HUES6 (cell line): ENCODE data around the gene GPR84.
"Not testable (repeated sequence)": the region's sequence is repeated elsewhere in the genome, so short reads cannot be mapped to it uniquely, and the experiment has no call there.

Source experiments
- H3K27ac ChIP-seq: 2 replicates; pipeline ENCODE4 v1.7.0; 2013; ENCODE audit warnings: low read depth, mild to moderate bottlenecking, low read length, inconsistent platforms
- H3K27me3 ChIP-seq: 2 replicates; pipeline ENCODE4 v1.6.1; 2013; ENCODE audit warnings: low read length; ENCODE audit not compliant: control insufficient read depth, insufficient read depth
- H3K36me3 ChIP-seq: 2 replicates; pipeline ENCODE4 v1.6.1; 2013; ENCODE audit warnings: low read length; ENCODE audit not compliant: control insufficient read depth, insufficient read depth
- H3K4me1 ChIP-seq: 2 replicates; pipeline ENCODE4 v1.6.1; 2013; ENCODE audit warnings: low read length; ENCODE audit not compliant: control insufficient read depth, insufficient read depth
- H3K4me3 ChIP-seq: 2 replicates; pipeline ENCODE4 v1.5.1; 2013; ENCODE audit warnings: low read depth, low read length
- H3K9ac ChIP-seq: one replicate; pipeline ENCODE4 v1.6.1; 2013; ENCODE audit warnings: mild to moderate bottlenecking, low read length
- H3K9me3 ChIP-seq: 2 replicates; pipeline ENCODE4 v1.6.1; 2013; ENCODE audit warnings: low read depth, low read length; ENCODE audit not compliant: control insufficient read depth, insufficient read depth

Gene GPR84

DNA sequence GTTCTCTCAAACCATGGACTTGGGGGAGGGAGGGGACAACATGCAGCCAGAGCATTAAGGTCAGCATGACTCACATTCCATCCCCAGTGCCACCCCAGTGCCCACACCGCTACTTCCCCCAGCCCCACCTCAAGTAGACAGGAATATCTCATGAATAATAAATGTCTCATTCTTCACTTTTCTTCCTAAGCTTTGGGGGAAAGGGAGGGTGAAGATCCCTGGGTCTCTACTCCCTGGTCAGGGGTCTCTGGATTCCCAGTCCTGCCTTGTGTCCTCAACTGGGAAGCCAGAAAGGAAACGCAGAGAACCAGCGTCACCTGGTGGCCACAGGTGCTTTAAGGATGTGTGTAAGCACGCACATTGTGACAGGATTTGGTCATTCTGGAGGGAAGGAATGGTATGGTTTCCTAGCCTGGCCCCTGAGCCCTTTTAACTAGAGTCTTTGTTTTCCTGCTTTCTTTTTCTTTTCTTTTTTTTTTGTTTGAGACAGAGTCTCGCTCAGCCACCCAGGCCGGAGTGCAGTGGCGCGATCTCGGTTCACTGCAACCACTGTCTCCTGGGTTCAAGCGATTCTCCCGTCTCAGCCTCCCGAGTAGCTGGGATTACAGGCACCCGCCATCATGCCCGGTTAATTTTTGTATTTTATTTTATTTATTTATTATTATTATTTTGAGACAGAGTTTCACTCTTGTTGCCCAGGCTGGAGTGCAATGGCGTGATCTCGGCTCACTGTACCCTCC lies 3.4 kb downstream of the GPR84 start:
- H3K27me3 ChIP-seq, result no peaks in the 10 kb centered on the region
- no peaks in the 10 kb centered on the region for H3K9me3 ChIP-seq
- H3K4me1 ChIP-seq, result peaks cover 37% of the 10 kb centered on the region
- no peak overlapping the region for H3K27ac ChIP-seq
- no peak overlapping the region for H3K4me3 ChIP-seq
- H3K9ac ChIP-seq, result no peak overlapping the region
- no peaks in the 10 kb centered on the region for H3K36me3 ChIP-seq

DNA sequence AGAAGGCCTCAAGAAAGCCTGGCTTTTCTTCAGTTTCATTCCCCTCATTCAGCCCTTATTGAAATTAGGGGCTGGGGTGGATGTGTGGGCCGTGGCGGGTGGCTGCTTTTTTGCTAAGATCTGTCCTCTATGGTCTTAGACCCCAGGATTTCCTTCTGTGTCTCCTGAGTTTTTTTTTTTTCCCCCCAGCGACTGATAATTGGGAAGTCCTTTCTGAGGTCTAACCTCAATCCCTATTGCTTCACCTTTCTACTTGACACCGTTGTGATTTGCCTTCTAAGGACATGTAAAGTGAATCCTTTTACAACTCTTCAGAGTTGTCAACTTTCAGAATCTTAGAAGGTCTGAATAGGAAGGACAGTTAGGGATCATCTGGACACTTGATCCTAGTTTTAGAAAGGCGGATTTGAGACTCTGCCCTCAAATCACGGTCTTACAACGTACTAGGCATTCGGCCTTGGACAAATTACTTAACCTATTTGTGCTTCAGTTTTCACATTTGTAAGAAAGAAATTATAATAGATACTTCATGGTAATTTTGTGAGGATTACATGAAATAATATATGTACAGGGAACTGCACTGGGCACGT lies 4.4 kb downstream of the GPR84 start:
- Histone ChIP-seq H3K4me3 (peak overlapping the region; percentile 70), H3K4me1 (peaks cover 47% of the 10 kb centered on the region), H3K27me3 (no peaks in the 10 kb centered on the region), H3K36me3 (no peaks in the 10 kb centered on the region), H3K27ac (peak overlapping the region; percentile 1; the same call in 1 of the 2 replicates), H3K9ac (peak overlapping the region; percentile 60), H3K9me3 (no peaks in the 10 kb centered on the region)

DNA sequence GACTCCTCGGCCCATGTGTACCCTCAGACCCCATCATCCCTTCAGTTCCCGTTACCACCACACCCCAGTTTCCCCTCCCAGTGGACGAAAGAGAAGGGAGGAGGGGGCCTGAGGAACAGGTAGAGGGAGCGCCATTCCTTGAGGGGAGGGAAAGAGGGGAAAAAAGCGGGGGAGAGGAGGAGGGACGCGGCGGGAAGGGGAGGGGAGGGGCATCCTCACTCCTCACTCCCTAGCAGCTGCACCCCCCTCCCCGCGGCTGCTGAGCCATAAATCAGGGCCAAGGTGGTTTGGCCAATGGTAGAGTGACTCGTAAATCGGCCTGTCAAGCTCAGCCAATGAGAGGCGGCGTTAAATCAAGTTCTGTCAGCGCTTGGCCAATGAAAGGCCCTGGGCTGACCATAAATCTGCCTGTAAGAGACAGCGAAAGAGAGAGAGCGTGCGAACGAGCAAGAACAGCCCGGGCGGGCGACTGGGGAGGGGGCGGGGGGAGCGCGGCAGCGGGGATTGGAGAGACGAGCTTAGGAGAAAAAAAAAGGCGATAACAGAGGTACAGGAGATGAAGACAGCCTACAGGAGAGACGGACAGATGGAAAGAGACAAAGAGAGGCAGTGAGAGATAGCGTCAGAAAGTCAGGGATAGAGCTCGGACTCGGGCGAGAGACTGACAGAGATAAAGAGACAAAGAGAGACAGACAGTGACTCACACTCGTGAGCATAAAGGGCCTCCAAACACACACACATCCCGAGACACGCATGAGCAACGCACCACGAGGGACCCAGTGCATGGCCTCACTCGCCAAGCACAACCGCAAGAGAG lies 5.1 kb downstream of the GPR84 start:
- peak overlapping the region; percentile 54; the same call in 1 of the 2 replicates for H3K27ac ChIP-seq
- H3K27me3 ChIP-seq, result no peaks in the 10 kb centered on the region
- peak overlapping the region; percentile 81 for H3K9ac ChIP-seq
- no peaks in the 10 kb centered on the region for H3K9me3 ChIP-seq
- H3K4me1 ChIP-seq, result peaks cover 51% of the 10 kb centered on the region
- H3K36me3 ChIP-seq, result no peaks in the 10 kb centered on the region
- peak overlapping the region; percentile 83 for H3K4me3 ChIP-seq

DNA sequence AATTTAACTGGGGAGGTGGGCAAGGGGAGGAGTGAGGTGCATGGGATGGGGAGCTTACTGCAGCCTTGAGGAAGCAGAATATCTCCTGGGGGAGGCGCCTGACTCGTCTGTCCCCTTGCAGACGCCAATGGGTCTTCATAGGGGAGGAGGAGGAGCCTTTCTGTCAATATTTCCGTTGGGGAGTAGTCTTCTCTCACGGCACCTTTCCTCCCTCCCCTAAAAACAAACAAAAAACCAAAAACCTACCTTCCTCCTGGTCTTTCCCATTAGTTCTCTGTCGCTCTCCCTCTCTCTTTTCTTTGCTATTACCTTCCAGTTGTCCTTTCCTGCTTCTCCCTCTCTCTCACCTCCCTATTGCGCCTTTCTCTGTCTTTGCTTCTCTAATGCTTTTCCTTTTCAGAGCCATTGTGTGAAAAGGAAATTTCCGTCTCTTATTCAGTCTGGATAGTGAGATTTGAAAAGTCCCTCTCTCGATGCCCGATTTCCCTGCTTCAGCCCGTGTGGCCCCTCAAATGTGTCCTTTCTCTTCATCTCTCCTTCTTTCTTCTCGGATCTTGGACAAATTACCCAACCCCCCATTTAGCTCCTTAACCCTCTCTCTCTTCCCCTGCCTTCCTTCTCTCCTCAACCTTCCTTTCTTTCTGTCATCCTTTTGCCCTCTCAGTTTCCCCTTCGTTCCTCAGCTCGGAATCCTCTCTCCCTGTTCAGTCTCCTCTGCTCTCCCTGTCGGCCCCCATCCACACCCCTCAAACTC lies 5.9 kb downstream of the GPR84 start:
- H3K36me3 ChIP-seq, result no peaks in the 10 kb centered on the region
- peak overlapping the region; percentile 83 for H3K4me3 ChIP-seq
- peak overlapping the region; percentile 81 for H3K9ac ChIP-seq
- peak overlapping the region; percentile 54; the same call in 1 of the 2 replicates for H3K27ac ChIP-seq
- no peaks in the 10 kb centered on the region for H3K27me3 ChIP-seq
- no peaks in the 10 kb centered on the region for H3K9me3 ChIP-seq
- H3K4me1 ChIP-seq, result peaks cover 57% of the 10 kb centered on the region

DNA sequence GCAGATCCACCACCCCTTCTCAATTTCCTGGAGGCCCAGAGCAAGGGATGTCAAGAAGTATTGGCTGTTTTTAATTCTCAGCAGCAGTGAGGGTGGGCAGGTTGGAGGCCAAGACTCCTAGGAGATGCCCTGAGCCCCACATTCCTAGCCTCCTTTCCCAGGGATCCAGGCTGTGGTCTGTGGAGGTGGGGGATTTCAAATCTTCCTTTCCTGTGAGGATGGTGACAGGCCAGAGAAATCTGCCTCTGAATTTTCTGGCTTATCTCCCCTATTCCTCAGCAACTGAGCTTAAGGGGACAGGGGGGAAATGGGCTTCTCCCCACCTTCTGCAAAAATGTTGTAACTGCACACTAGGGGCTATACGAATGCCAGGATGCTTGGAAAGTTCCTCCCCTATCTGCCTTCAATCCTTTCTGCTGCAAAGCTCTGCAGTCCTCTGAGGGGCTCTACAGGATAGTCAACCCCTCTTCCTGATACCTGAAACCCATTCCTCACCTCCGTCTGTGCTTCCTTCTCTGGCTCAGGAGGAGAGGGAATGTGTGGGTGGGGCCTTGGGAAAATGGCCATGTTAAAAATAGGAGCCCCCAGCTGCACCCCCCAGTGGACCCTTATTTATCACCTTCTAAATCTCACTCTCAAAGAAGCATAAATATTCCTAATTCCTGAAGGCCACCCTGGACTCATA lies 6.6 kb downstream of the GPR84 start:
- H3K4me3 ChIP-seq, result peak overlapping the region; percentile 83
- H3K9ac ChIP-seq, result peak overlapping the region; percentile 28
- H3K9me3 ChIP-seq, result no peaks in the 10 kb centered on the region
- peak overlapping the region; percentile 45; the same call in 1 of the 2 replicates for H3K27ac ChIP-seq
- H3K27me3 ChIP-seq, result no peaks in the 10 kb centered on the region
- peaks cover 64% of the 10 kb centered on the region for H3K4me1 ChIP-seq
- H3K36me3 ChIP-seq, result no peaks in the 10 kb centered on the region

DNA sequence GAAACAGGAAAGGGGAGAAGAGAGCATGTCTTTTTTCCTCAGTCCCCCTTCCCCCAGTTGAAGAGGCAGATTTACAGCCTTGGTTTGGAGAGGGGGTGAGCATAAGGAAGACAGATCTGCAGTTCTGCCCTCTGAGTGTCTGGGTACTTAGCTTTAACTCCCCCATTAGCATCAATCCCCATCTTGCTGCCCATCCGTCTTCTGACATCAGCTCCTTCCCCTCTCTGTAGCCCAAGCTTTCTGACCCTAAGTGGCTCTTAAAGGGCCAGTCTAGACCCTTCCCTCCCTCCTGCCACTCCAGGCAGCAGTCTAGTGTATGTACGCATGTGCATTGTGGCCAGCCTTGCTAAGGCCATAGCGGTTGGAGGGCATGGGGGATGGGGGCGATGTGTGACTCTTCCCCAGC lies 7.3 kb downstream of the GPR84 start:
- Histone ChIP-seq H3K9me3 (no peaks in the 10 kb centered on the region), H3K4me1 (peaks cover 69% of the 10 kb centered on the region), H3K9ac (peak overlapping the region; percentile 28), H3K4me3 (peak overlapping the region; percentile 83), H3K27me3 (no peaks in the 10 kb centered on the region), H3K27ac (peak overlapping the region; percentile 45; the same call in 1 of the 2 replicates), H3K36me3 (no peaks in the 10 kb centered on the region)

DNA sequence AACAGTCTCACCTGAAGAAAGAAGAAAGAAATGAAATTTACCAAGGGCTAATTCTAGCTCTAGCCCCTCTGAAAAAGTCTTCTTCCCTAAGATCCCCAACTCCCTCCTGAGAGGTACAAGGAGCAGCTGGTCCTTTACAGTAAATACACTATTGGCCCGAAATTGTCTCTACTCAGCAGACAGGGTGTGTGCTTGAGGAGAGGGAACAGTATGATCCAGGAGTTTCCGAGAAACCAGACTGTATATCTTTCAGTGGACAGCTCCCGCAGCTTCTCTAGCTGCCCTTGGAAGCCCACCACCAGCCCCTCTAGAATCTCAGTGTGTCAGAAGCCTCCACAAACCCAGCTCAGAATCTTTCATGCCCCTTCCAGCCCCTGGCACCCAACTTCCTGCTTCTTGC lies 8.1 kb downstream of the GPR84 start:
- H3K27ac ChIP-seq, result peak overlapping the region; percentile 45; the same call in 1 of the 2 replicates
- peaks cover 76% of the 10 kb centered on the region for H3K4me1 ChIP-seq
- H3K9ac ChIP-seq, result peak overlapping the region; percentile 28

DNA sequence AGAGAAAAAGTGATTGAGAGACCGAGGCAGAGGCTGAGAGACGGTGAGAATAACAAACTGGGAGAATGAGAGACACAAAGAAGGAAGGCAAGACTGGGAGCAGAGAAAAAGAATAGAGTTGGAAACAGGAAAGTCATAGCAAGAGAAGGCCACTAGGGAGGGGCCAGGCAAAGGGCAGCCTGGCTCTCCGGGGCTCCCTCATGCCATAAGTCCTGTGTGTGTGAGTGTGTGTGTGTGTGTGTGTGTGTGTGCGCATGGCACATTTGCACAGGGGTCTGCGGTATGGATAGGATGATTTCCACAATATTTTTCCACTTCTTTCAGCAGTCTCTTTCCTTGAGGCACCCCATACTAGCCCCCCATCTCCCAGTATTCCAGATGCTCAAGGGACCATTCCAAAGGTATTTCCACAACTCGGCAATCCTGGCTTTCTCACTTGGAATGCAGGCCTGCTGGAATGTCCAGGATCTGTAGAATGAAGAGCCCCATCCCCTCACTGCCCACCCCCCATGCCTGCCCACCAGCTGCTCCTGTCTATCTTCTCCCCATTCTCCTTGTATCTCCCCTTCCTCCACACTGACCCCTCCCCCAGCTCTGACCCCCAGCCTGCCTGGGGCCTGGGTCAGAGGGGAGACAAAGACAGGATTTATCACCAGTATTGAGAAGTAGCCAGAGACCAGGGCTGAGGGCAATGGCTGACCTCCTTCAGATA lies 9.0 kb downstream of the GPR84 start:
- Histone ChIP-seq H3K4me3 (no peak overlapping the region), H3K36me3 (peaks cover 2% of the 10 kb centered on the region), H3K9me3 (no peaks in the 10 kb centered on the region), H3K27ac (peak overlapping the region; percentile 45; the same call in 1 of the 2 replicates), H3K9ac (peak overlapping the region; percentile 18), H3K4me1 (peaks cover 80% of the 10 kb centered on the region), H3K27me3 (no peaks in the 10 kb centered on the region)

More for the DNA sequence above, 8.1 kb downstream of the GPR84 start:
- Histone ChIP-seq H3K9me3 (no peaks in the 10 kb centered on the region), H3K4me3 (peak overlapping the region; percentile 83; the same call in 1 of the 2 replicates), H3K27me3 (no peaks in the 10 kb centered on the region), H3K36me3 (no peaks in the 10 kb centered on the region)

DNA sequence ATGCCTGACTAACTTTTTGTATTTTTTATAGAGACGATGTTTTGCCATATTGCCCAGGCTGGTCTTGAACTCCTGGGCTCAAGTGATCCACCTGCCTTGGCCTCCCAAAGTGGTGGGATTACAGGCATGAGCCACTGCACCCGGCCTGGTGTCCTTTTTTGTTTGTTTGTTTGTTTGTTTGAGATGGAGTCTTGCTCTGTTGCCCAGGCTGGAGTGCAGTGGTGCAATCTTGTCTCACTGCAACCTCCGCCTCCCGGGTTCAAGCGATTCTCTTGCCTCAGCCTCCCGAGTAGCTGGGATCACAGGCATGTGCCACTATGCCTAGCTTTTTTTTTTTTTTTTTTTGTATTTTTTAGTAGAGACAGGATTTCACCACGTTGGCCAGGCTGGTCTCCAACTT lies 10.0 kb downstream of the GPR84 start:
- not testable (repeated sequence) for H3K9ac ChIP-seq, H3K36me3 ChIP-seq, H3K4me3 ChIP-seq, H3K27ac ChIP-seq, H3K9me3 ChIP-seq, H3K27me3 ChIP-seq
- H3K4me1 ChIP-seq, result peaks cover 80% of the 10 kb centered on the region
